Stromal cell of bone marrow (primary cell): Measurements from ENCODE around the gene EYS.
"Not testable (repeated sequence)": the region's sequence is repeated elsewhere in the genome, so short reads cannot be mapped to it uniquely, and the experiment has no call there.

Experiments used
- DNase-seq: peaks from one replicate; pipeline ENCODE4 v3.0.0-alpha.2; 2012; ENCODE audit warnings: low read depth

EYS gene

DNA sequence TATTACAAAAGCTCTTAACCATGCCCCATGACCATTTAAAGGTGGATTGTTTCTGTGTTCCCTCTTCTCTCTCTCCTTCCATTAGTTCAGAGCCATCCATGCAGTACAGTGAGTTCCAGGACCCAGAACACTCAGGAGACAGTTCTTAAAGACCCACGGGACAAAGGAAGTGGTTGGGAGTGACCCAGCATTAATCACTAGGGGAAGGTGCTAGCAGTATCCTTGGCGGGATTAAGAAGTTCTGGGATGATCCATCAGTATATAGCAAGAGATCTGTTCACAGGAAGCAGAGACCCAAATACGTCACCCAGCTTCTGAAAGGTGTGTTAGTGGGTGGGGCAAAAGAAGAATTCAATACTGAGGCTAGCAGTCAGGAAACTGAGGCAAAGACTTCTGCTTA lies 1917.3 kb downstream of the EYS start:
- no peak for DNase-seq

- DNase-seq: no peak
Measured at GRCh38 chr6:63788569-63788968, 1918.5 kb downstream of the EYS start.

DNA sequence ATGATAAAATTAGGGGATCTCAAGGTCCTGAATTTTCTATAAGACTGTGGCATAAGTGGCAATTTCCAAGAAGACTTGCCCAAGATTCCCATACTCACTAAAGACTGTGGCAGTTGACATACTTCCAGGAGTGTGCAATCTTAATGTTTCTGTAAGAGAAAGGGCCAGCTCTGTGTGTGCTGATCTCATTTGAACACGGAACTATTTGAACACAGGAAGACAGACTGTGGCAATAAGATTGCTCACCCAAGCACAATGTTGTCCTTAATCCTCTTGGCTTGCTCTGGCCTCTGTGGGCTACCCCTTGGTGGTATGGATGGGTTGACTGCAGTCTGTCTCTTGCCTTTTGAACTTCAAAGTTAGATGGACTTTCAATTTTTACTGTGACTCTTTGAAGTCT lies 1920.0 kb downstream of the EYS start:
- no peak for DNase-seq

GRCh38 chr6:63785006-63785405 lies 1922.0 kb downstream of the EYS start:
- no peak for DNase-seq

DNA sequence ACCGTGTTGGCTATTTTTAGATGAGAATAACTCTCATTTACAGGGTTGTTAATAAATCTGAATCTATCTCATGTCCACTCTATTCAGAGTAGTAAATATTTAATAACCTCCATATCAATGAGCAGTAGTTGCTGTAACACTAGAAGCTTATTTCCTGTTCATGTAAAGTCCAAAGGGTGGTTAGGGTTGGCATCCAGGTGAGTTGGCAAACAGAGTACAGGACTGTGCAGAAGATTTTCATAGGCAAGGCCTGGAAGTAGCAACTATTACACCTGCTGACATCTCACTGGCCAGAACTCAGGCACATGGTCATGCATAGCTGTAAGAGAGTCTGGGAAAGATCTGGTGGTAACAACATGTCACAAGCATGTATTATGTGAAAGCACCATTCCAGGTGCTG lies 1923.9 kb downstream of the EYS start:
- no peak for DNase-seq

DNA sequence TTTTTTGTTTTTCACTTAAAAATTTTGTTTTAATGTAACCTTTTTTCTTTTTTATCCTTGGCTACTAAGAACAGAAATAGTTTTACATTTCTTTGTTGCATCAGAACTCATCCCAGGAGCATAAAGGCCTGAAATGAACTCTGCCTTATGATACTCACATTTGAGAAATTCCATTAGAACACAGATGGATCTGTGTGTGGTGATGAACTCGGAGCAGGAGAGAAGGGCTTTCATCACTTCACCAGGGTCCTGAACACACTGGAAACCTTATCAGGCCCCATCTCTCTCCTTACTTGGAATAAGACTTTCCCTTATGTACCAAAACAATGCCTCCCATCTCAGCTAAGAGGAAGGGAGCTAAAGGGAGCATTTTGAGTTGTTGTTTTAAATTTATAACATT lies 1932.1 kb downstream of the EYS start:
- DNase-seq: peak; percentile 8

DNA sequence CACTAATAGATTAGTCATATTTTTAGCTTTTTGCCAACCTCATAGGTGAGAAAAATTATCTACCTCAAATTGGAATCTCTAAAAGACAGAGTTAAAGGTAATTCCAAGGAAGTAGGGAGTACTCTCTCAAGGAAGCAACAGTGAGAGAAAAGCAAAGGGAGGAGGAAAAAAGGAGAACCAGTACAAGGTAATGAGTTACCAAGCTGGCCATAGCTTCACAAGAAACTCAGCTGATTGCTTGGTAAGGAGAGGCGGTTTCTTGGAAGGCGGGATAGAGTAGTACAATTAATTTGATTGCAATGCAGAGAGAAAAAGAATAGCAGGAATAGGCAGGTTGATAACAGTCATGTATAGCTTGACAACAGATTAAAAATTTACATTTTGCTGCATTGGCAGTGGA lies 1933.8 kb downstream of the EYS start:
- DNase-seq: no peak

GRCh38 chr6:63765828-63766227 lies 1941.2 kb downstream of the EYS start:
- no peak for DNase-seq

DNA sequence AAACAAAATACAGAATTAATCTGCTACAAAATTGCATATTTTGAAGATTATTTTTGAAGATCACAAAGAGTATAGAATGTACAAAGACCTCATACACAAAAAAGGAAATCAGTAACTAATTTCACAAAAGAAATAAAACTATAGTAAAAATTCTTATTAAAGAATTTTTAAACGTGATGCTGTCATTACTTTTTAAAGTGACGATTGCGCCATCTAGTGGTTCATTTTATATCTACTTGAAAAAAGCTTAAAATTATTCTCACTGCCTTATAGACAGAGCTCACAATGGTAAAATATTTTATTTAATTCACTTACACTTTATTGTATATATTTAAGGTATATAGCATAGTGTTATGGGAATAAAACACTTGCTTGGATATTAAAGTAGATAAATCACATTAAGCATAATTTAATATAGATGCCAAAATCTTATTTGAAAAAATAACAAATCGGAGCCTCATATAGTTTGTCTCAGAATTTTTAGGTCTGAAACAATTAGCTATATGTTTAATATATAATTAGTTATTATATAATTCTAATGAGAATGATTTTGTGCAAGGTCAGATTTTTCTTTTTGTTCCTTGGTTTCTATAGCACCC lies 1942.6 kb downstream of the EYS start:
- no peak for DNase-seq

DNA sequence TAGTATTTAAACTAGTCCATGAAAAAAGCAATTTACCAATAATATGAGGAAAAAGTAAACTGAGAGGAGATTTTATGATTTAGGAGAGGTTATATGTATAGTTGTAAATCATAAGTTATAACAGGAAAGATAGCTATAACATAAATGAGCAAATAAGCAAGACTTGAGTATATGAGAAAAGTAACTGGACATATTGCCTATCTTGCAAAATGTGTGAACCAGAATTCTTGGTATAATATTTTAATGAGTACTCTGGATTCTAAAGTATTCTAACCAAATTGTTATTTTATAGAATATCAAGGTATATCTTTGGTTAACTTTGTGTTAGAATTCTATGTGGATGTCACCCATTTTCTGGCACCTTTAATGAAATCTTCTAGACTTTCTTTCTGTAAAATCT lies 1946.8 kb downstream of the EYS start:
- no peak for DNase-seq

GRCh38 chr6:63759605-63760105 lies 1947.4 kb downstream of the EYS start:
- DNase-seq: no peak

- no peak for DNase-seq
Measured at GRCh38 chr6:63757826-63758225, 1949.2 kb downstream of the EYS start.

DNA sequence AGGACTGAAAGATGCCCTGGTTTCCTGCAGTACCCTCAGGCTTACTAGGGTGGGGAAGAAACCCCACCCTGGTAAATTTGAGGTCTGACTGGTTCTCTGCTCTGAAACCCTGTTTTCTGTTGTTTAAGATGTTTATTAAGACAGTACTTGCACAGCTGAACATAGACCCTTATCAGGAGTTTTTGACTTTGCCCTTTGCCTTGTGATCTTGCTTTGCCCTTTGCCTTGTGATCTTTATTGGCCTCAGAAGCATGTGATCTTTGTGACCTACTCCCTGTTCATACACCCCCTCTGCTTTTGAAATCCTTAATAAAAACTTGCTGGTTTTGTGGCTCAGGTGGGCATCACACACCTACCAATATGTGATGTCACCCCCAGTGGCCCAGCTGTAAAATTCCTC lies 1949.8 kb downstream of the EYS start:
- DNase-seq: not testable (repeated sequence)

GRCh38 chr6:63750400-63750799 lies 1956.6 kb downstream of the EYS start:
- DNase-seq: no peak

- no peak for DNase-seq
Measured at GRCh38 chr6:63745784-63746183, 1961.2 kb downstream of the EYS start.

DNA sequence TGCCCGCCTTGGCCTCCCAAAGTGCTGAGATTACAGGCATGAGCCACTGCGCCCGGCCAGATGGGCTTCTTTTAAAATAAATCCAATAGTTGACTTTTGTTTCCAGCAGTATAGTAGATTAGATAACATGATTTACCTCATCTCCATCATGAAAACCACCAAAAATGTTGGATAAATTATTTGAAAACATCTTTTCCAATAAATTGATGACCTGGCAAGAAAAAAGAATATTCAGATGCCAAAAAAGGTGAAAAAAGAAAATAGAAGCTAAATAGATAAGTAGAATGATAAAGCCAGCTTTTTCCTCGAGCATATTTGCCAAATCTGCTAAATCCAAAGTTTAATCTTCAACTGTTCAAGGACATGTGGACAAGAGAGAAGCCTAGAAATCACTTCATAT lies 1962.2 kb downstream of the EYS start:
- no peak for DNase-seq

- no peak for DNase-seq
Measured at GRCh38 chr6:63743691-63744090, 1963.3 kb downstream of the EYS start.

GRCh38 chr6:63742060-63742459 lies 1965.0 kb downstream of the EYS start:
- no peak for DNase-seq

DNA sequence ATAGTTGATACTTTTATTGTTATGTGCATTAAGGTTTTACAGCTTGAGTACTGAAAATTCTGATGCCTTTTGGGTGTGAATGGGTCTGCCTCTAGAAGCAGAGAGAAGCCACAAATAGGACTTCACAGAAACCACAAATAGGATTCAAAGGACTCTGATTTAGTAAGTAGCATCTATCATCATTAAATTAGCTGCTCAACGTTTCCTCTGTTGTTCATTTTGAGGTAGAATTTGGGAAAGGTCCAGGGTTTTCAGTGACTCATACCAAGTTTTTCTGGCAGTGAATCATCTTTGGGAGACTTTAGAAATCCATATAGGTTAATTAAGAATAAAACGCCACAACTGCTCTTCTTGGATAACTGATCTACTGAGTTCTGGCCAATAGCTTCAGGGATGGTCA lies 1966.3 kb downstream of the EYS start:
- DNase-seq: peak; percentile 65

DNA sequence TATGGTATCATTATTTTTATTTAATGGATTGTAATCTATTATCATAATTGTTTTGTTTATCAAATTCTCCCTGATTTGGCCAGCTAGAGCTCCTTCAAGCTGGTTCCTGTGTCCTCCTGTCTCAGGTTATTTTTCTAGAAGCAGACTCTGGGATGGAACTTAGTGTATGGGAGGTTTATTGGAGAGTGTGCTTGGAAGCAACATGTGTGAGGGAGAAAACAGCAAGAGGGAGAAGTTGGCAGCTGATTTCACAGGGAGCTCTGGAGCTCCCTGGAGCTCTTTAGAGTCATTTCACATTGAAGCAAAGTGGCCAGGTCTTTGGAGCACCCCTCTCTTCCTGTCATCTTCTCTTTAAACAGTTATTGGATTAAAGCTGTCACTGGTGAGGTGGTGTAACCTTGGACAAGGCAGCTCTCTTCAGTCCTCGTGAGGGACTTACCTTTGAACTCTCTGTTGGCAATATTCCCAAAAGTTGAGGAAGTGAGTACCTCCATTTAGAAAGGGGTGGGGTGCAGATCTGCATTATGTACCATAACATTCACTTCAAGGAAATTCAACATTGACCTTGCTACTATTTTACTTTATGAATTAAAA lies 1967.8 kb downstream of the EYS start:
- no peak for DNase-seq

DNA sequence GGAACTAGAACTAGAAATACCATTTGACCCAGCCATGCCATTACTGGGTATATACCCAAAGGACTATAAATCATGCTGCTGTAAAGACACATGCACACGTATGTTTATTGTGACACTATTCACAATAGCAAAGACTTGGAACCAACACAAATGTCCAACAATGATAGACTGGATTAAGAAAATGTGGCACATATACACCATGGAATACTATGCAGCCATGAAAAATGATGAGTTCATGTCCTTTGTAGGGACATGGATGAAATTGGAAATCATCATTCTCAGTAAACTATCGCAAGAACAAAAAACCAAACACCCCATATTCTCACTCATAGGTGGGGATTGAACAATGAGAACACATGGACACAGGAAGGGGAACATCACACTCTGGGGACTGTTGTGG lies 1968.8 kb downstream of the EYS start:
- DNase-seq: not testable (repeated sequence)

GRCh38 chr6:63734923-63735322 lies 1972.1 kb downstream of the EYS start:
- DNase-seq: no peak

DNA sequence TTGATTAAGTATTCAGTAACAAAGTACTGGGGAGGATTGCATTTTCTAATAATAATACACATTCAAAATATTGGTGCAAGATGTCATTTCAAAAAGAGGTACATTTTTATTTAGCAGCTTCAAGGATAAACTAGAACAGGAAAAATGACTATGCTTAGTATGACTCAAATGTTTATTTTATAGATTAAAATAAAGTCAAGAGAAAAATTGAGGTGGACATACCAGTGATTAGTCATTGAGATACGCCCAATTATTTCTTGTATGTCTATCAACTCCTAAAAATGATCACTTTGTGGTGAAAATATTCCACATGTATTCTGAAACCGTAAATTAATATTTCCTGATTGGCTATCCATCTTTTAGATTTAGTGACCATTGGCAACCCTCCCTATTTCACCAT lies 1974.7 kb downstream of the EYS start:
- DNase-seq: no peak

DNA sequence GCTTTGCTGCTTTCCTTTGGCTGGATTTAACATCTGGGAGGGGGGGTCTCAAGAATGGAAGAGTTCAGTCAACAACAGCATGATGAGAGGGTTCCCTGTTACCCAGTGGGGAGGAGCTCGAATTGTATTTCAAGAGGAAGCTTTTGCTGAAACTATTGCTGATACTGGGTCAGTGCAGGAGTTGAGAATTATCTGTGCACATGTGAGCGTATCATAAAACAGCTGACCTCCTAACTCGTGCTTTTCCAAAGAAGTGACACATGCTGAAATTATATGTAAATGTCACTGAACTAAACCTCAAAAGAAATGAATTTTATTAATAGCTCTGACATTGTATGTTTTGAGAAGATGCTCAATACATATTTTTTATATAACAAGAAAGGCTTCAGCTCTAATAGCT lies 1975.1 kb downstream of the EYS start:
- no peak for DNase-seq
